A204.1 (cell line): ENCODE data around the gene CEP192.
"Not testable (repeated sequence)": the region's sequence is repeated elsewhere in the genome, so short reads cannot be mapped to it uniquely, and the experiment has no call there.

Experiments
- FAIRE-seq: peaks from 2 replicates; lab custom pipeline; 2012; peaks lifted over from hg19 to GRCh38; lab: Jason Lieb, UNC

Gene CEP192

DNA sequence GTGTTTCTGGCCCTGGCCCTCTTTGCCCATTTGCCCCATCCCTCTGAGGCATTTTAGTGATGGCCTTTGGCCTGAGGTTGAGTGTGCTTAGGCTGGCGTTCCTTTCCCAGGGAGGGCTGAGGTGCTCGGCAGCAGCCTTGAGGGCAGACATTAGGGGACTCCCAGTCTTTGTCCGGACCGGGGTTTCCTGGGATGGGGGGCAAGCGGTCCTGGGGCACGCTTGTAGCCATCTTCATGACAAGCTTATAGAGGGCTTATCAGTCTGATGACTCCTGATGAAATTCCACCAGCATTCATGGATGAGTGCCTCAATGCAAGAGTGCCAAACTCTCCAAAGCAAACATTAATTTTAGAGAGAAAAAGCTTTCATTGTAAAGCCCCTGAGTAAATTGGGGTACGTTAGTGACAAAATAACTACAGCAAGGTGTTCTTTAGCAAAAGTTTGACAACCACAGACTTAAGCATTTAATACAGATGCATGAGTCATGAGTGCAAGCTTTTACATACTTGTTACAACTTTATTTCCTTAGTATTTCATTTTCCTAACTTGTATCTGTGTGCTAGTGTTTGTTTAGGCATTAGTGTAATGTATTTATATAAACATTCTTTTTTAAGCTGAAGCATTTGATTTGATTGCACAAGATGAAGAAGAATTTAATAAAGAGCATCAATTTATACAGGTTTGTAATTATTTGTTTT, 45.6 kb downstream of the CEP192 start:
- peak; percentile 14 for FAIRE-seq

DNA sequence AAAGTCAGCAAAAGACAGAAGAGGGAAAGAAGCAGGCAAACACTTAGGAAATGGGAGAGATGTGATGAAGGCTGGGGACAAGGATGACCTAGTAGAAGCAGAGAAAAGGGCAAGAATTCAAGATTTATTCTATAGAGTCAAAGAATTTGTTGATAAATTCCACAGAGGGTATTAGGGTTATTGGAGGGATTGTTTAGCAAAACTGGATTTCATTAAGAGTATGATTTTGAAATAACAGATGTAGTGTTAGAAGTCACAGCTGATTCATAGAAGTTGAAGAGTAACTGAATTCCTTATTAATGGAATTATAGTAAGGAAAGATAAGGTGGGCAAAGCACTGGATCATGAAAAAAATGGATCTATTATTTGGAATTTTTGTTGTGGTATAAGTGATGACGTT, 48.6 kb downstream of the CEP192 start:
- FAIRE-seq = no peak

DNA sequence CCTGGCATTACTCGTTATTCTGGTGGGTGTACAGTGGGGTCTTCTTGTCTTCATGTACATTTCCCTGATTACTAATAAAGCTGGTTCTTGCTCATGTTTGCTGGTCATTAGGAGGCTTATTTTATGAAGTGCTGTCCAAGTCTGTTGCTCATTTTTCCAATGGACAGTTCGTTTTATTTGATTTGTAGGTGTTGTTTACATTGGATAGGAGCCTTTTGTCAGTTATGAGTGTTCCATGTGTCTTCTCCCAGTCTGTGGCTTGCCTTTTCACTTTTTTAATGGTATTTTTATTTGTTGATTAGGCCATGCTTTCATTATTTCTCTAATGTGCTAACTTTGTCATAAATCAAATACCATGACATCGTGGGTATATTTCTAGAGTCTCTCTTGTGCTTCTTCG, 51.9 kb downstream of the CEP192 start:
- FAIRE-seq = no peak

DNA sequence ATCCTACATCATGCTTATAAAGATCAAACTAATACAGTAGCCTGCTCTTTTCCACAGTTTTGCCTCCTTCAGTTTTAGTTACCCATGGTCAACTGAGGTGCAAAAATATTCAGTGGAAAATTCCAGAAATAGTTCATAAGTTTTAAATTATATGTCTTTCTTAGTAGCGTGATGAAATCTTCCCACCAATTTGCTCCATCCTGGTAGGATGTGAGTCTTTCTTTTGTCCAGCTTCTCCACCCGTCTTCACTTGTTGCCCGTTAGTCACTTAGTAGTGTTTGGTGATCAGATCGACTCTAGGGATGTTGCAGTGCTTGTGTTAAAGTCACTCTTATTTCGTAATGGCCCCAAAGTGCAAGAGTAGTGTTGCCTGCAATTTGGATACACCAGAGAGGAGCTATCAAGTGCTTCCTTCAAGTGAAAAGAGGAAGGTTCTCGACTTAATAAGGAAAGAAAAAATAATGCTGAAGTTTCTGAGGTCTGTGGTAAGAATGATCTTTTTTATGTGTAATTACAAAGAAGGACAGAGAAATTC, 57.0 kb downstream of the CEP192 start:
- FAIRE-seq = no peak

DNA sequence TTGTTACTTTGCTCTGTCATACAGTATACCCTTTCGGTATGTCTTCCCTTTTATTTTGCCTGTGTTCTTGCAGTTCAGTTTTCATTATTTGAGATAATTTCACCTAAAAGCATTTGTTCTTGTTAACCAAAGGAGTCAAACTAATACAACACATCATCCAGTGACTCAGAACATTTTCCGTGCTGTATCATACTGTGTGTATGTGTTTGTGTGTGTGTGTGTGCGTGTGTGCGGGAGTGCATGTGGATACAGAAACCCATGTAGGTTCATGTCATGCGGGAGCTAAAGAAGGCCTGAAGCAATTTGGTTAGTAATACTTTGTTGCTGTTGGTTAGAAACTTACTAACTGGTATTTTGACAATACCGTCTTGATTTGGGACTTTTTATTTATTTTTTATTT, 60.0 kb downstream of the CEP192 start:
- no peak for FAIRE-seq

DNA sequence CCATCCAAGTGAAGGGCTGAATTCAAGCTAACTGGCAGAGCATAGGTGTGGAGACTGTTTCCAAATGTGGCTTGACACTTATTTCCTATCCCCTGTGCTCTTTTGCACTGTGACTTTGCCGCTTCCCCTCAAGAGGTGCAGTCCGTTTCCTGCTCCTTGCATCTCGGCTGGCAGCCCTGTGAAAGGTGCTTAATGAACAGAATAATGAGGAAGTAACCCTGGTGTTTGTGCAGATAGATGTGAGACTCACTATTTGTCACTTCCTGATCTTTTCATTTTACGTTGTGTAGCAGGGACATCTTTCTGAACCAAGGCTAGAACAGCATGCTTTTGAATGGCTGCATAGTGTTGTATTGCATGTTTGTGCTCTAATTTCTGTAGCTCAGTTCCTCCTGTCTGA, 60.8 kb downstream of the CEP192 start:
- FAIRE-seq = no peak

DNA sequence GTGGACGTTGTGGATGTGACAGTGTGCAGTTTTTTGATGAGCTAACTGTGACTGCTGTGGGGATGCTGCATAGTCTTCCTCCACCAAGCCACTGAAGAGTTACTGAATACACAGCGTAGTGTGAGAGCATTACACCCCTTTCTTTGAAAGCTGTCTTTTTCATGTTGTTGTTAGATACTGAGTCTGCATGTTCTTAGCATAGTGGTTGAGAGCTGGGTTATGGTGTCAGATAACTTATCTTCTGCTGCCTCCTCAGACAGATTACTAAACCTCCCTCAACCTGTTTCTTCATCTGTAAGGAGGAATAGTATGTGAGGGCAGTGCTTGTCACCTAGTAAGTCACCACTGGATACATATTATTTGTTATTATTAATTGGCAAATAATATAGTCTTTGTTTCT, 63.2 kb downstream of the CEP192 start:
- no peak for FAIRE-seq

DNA sequence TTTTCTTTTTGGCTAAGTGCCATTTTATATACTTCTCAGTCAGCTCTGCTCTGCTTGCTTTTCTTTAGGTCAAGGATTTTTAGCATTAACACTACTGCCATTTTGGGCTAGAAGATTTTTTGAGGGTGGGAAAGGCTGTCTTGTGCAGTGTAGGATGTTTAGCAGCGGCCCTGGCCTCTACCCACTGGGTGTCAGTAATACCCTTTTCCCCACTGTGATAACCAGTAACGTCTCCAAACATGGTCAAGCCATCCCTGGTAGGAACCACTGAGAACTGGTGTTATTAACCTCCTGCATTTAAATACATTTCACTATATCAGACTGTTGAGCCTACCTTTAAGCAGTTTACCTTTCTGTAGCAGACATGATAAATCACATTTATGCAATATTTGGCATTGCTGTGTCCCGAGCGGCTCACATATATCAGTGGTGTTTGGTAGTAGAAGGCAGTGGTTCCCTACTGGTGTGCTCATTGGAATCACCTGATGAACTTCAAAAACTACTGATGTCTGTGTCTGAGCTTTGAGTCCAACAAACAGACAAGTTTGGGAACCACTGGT, 70.5 kb downstream of the CEP192 start:
- no peak for FAIRE-seq

DNA sequence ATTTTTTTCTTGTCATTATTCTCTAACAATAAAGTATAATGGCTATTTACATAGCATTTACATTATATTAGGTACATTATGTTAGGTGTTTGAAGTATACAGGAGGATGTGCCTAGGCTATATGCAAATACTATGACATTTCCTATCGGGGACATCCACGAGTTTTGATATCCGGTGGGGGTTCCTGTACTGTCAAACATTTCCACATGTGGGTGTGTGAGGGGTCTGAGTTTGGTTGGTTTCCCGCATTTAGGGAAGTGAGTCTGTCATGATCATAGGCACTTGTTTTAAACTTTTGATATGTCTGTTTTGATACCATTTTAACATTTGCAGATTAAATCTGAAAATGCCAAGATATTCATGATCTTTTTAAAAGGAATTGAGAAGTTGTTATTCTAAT, 76.0 kb downstream of the CEP192 start:
- no peak for FAIRE-seq

DNA sequence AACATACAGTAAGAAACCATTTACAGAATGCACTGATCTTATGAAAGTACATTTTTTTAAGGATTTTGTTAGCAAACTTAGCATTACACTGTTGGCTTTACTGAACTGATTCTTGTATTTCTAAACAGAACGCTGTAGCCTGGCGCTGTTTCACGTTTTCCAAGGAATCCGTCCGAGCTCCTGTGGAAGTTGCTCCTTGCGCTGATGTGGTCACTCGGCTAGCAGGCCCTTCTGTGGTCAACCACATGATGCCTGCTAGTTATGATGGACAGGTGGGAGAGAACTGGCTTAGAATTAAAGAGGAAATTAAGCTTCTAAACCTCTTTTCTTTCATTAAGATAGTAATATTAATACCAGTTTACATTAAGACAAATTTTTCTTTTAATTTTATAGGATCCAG, 76.8 kb downstream of the CEP192 start:
- no peak for FAIRE-seq

DNA sequence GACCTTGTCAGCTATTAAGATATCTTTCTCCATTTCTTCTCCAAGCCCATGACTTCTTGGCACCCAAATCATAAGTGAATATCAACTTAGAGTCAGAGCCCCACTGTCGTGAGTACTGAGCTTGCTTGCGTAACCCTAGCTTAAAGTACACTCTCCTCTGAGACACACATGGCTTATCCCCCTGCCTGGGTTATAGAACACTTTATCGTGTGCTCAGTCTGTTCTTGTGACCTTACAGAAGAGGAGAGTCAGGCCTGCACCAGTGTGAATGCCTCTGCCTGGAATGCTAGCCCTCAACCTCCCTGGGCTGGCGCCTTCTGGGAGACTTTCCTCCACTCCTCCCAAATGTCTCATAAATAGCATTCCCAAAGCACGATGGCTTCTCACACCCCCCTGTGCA, 79.3 kb downstream of the CEP192 start:
- FAIRE-seq = no peak

DNA sequence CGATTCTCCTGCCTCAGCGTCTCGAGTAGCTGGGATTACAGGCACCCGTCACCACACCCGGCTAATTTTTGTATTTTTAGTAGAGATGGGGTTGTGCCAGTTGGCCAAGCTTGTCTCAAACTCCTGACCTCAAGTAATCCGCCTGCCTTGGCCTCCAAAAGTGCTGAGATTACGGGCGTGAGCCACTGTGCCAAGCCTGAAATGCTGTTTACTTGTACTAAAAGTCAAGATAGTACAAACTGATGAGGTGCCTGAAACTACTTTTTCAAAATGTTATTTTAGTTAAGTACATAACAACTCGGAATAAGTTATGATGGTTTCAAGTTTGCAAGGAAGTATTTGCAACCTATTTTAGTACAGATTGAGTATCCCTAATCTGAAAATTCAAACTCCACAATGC, 85.7 kb downstream of the CEP192 start:
- FAIRE-seq = no peak

DNA sequence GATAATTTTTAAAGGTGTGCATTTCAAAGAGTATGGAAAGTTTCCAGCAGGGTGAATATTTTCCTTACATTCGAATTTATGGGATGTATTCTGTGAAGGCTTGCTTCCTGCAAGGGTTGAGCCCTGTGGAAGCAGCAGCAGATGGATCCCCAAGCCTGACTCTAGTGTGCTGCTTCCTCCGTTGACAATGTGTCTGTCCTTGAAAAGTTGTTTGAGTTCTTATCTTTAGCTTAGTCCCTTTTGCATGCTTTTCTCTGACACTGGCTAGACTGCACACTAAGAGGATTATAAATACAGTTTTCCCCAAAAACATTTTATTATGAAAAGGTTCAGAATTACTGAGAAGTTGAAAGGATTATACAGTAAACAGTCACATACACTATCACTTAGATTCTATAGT, 86.3 kb downstream of the CEP192 start:
- FAIRE-seq = no peak

DNA sequence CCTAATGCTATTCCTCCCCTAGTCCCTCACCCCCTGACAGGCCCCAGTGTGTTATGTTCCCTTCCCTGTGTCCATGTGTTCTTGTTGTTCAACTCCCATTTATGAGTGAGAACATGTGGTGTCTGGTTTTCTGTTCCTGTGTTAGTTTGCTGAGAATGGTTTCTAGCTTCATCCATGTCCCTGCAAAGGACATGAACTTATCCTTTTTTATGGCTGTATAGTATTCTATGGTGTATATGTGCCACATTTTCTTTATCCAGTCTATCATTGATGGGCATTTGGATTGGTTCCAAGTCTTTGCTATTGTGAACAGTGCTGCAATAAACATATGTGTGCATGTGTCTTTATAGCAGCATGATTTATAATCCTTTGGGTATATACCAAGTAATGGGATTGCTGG, 86.9 kb downstream of the CEP192 start:
- not testable (repeated sequence) for FAIRE-seq

DNA sequence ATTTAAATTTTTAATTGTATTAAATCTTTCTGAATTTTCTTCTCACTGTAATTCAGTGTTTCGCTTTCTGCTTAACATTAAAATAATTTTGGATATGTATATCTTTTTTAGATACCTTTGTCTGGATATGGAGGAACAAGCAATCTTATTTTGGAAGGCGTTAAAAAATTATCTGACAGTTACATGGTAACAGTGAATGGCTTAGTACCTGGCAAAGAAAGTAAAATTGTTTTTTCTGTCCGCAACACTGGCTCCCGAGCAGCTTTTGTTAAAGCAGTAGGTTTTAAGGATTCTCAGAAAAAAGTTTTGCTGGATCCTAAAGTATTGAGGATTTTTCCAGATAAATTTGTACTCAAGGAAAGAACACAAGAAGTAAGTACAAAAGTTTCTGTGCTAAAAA, 95.7 kb downstream of the CEP192 start:
- no peak for FAIRE-seq

DNA sequence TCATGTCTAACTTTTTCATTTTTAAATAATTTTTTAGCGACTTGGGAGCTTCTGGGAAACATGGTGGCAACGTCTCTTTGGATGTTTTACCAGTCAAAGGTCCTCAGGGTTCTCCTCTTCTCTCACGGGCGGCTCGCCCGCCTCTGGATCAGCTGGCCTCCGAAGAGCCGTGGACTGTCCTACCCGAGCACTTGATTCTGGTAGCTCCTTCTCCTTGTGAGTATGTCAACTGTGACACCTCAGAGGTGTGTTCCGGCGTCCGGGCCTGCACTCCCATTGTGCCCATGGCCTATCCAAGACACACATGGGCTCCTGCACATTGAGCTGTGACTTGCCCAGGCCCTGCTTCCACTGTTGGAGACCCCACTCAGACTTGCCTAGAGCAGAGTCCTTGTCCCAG, 104.3 kb downstream of the CEP192 start:
- FAIRE-seq = no peak

DNA sequence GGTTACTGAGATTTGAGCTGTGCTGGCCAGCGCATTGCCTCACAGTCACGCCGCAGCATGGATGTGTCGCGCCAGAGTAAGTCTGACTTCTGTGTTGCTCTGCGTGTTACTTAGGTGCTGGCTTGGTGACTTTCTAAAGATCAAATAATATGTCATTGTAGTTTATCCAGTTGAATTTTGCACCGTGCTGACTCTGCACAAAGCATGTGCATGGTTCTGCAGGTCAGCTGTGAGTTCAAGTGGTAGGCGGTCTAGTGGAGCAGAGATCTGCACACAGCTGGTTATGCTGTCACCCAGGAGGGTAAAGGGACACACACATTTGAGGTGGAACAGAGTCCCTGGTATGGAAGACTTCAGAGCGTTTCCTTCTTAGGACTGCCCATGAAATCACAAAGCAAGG, 105.1 kb downstream of the CEP192 start:
- FAIRE-seq = no peak

DNA sequence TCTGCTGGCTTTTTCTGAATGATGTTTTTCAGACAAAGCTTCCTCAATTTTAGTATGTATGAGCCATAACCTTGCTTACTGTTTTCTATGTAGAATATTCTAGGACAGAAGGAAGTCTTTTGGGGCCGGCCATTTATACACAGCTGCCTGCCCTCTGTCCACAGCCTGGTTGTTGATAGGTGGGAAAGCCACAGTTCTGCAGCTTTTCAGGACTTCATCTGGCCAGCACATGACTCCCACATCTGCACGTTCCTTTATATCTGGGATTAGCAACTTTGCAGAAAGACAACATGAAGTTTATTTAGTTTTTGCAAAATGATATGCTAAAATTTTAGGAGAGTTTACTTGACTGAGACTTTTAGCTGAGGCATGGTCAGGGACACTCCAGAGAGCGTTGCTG, 105.6 kb downstream of the CEP192 start:
- FAIRE-seq = no peak

DNA sequence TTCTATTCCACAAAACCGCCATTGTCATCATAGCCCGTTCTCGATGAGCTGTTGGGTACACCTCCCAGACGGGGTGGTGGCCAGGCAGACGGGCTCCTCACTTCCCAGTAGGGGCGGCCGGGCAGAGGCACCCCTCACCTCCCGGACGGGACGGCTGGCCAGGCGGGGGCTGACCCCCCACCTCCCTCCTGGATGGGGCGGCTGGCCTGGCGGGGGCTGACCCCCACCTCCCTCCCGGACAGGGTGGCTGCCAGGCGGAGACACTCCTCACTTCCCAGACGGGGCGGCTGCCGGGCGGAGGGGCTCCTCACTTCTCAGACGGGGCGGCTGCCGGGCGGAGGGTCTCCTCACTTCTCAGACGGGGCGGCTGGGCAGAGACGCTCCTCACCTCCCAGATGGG, 106.9 kb downstream of the CEP192 start:
- FAIRE-seq = not testable (repeated sequence)

DNA sequence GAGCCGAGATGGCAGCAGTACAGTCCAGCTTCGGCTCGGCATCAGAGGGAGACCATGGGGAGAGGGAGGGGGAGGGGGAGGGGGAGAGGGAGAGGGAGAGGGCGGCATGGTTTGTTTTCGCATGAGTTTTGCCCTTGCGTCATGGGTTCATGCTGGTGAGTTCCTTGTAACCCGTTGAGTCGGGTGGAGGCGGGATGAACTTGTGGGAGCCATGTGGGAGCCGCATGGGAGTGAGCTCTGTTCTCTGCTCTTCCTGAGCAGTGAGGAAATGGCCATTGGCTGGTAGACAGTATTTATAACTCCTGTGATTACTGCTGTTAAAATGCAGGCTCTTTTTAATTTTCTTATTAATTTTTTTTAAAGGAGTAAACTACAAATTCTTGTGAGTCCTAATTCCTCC, 108.0 kb downstream of the CEP192 start:
- FAIRE-seq = no peak

DNA sequence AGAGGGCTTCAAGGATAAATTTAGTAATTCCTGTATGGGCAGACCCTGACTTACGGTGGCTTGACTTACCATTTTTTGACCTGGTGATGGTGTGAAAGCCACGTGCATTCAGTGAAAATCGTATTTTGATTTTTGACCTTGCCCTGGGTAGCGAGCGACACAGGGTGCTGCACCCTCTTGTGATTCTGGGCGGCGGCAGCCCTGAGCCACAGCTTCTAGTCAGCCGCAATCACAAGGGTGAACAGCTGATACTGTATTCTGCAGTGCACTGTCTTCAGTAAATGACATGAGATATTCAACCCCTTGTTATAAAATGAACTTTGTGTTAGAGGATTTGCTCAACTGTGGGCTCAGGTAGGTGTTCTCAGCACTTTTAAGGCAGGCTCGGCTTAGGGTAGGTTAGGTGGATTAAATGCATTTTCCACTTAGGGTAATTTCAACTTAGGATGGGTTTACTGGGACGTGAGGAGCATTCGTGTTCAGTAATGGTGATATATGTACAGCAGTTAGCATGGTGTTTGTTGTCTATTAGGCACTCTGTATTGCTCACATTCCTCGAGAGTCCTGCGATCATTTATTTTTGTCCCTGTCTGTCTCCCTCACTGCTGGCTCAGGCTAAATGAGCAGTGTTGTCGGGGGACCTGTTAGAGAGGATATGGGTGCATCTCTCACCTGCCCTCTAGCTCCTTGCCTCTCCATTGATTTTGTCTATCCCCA, 109.9 kb downstream of the CEP192 start:
- no peak for FAIRE-seq

DNA sequence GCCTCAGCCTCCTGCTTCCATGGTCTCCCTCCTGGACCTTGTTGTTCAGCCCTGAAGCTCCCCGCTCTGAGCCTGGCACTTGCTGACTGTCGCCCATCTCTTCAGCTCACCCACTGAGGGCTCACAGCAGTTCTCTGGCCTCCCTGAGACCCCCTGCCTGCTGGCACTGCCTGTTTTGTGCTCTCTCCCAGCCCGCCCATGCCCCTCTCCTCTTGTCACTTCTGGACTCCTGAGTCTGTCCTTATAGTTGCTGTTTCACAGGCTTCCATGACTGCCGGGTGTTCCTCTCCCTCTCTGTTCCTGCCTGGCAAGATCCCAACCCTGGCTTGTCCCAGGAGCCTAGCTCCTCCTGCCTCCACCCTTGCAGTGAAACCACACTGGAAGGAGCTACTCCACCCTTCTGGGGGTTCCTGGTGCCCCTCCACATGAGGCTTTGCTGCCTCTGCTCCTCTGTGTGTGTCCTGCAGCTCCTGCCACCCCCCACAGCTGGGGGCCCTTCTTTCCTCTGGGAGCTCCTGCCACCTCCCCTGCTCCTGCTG, 110.6 kb downstream of the CEP192 start:
- FAIRE-seq = no peak

DNA sequence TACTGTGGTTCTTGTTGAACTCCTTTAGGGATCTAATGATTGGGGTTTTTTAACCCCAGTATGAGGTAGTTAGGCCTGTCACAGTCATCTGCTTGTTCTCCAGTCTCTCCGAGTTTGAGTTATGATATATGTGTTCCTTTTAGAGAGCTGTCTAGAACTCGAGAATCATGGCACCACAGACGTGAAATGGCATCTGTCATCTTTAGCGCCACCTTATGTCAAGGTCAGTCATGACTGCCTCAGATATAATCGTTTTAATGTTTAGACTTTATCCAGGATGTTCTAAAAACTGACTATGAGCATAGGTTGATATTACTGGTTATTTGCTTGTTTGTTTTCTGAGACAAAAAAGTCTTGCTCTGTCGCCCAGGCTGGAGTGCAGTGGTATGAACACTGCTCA, 112.2 kb downstream of the CEP192 start:
- no peak for FAIRE-seq
